GM12872 (cell line): ENCODE results near the gene WNK2.

Source experiments
- TF ChIP-seq, protein P1 (sequence below): IDR thresholded peaks from 3 replicates; pipeline ENCODE4 v1.5.1; 2011; ENCODE audit warnings: low read depth, mild to moderate bottlenecking, low read length, moderate library complexity; ENCODE audit not compliant: insufficient read depth

The WNK2 gene

DNA sequence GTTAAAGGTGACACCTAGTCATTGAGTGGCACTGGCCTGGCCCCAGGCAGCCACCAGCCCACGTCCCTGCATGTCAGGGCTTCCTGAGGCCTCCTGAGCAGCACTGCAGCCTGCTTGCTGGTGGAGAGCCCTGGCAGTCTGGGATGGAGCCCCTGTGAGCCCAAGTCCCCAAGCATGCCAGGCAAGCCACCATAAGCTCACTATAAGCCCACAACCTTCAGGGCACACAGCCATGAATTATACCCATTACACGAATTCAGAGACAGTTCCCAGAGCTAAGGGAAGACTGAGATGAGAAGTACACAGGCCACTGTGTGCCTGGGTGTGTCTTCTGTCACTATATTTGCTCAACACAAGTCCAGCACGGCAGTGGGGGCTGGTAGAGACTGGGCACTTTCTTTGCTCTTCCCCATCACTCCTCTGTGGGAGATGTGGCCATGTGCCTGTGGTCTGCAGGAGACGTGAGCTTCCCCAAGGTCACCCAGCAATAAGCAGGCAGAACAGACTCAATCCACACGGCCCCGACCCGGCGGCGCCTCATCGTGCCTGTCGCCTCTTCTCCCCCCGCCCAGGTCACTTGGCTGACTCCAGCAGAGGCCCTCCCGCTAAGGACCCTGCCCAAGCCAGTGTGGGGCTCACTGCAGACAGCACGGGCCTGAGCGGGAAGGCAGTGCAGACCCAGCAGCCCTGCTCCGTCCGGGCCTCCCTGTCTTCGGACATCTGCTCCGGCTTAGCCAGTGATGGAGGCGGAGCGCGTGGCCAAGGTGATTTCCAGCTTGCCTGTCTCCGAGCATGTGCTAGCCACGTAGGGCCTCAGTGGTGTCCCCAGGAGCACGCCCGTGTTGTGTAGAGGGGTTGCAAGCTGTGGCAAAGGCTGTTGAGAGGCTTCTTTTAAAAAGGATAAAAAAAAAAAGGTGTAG is 114.8 kb downstream of the WNK2 start:
- TF ChIP-seq, protein P1, sequence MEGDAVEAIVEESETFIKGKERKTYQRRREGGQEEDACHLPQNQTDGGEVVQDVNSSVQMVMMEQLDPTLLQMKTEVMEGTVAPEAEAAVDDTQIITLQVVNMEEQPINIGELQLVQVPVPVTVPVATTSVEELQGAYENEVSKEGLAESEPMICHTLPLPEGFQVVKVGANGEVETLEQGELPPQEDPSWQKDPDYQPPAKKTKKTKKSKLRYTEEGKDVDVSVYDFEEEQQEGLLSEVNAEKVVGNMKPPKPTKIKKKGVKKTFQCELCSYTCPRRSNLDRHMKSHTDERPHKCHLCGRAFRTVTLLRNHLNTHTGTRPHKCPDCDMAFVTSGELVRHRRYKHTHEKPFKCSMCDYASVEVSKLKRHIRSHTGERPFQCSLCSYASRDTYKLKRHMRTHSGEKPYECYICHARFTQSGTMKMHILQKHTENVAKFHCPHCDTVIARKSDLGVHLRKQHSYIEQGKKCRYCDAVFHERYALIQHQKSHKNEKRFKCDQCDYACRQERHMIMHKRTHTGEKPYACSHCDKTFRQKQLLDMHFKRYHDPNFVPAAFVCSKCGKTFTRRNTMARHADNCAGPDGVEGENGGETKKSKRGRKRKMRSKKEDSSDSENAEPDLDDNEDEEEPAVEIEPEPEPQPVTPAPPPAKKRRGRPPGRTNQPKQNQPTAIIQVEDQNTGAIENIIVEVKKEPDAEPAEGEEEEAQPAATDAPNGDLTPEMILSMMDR: no peak

DNA sequence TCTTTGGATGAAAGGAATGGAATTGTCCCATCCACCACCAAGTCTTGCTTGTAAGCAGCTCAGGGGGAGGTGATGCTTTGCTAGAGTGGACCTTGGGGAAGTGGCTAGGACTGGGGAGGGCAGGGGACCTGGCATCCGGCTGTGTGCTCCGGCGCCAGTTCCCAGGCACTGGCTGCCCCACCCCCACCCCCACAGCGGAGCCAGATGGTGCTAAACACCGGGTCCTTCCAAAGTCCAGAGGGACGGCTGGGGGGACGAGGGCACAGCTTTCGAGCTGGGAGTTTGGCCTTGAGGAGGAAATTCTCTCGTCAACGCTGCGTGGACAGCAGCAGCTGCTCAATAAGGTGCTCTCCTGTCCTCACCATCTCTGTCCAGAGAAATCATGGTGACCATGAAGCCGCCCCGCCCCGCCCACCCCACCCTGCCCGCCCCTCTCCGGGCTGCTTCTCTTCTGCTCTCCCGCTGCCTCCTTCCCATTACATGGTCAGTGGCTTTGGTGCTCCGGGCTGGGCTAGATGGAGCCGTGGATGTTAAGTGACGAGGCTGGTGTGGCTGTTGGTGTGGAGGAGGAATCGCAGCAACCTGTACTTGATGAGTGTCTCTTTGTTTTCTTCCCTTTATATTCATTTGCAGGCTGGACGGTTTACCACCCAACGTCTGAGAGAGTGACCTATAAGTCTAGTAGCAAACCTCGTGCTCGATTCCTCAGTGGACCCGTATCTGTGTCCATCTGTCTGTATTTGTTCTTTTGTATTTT is 115.7 kb downstream of the WNK2 start:
- TF ChIP-seq, protein P1: no peak

DNA sequence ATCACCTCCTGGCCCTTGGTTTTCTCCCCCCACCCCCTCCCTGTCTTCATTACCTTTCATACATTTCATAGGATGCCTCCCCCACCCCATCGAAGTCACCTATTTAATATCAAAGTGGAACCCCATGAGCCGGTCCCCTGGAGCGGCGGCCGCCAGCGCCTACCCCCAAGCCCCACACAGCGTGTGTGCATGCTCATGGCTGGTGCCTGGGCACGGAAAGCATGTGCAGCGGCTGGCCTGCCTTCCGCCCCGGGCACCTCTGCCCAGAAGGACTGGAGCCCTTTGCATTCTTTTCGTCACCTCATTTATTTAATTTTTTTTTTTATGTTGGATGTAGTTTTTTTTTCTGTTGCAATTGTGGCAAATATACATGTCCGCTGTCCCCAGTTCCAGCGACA is 116.2 kb downstream of the WNK2 start:
- TF ChIP-seq, protein P1: no peak

DNA sequence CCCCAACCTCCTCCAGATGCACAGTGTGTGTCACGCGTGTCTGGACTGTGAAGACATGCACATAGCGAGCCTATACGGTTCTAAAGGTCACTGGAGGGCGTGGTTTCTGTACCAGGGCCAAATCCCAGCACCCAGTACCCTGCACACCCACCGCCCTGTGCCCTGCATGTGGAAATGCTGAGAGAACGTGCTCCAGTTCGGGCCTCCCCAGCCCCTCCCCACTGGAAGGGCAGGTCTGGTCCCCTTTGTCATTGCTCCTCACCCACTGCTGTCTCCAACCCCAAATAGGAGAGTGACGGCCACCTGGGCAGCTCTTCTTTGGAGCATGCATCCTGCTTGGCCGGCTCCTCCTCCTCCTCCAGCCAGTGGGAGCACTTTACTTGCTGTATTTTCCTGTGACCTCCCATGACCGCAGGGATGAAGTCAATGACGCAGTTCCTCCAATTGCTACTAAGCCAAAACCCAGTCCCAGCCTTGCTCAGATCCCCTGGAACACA is 116.7 kb downstream of the WNK2 start:
- TF ChIP-seq, protein P1: no peak

DNA sequence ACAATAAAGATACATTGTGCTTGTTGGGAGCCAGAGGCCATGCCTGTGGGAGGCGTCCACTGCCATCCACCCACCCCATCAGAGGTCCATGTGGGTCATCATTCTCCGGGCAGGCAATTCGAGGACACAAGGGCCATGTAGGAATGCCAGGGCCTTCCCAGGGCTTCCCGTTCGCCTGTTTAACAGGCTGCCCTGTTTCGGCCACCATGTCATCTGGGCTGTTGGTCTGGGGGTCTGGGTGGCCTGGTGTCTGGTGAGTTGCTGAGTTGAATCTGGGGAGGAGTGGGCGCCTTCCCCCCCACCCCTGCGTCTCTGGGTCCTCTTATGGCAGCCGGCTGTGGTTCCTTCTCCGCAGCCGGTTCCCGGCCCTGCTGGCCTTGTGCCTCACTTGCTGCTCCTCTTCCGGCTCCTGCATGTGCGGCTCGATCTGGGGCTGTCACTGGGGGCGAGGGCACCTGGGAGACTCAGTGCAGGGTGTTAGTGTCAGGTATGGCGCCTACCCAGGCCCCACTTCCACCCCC is 117.4 kb downstream of the WNK2 start:
- TF ChIP-seq, protein P1: no peak

DNA sequence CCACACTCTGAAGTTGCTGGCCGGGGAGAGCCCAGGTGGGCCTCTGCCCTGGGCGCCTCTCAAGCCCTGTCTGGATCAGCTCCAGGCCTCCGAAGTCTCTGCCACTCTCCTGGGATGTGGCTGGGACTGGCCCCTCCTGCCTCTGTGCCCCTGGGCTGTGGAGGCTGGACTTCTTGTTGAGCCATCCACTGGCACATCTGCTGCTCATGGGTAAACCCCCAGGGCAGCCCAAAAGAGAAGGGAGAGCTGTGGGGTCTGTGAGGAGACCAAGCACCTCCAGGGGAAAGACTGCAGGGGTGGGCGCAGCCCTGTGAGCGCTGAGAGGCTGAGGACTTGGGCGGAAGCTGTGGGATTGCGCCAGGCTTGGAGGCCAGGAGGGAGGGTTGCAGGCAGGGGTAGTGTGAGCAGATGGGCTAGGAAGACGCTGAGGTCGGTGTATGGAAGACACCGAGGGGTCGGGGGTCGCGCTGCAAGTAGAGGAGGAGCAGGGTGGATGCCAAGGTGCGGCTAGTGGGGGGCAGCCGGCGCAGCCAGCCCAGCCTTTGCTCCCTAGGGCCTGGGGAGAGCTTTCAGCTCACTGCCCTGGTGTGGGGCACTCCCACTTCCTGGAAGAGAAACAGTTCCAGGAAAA is 118.1 kb downstream of the WNK2 start:
- TF ChIP-seq, protein P1: no peak
